GM12878 (cell line): Measurements from ENCODE around the gene CLCN2. TPM values are rescaled to one million over a fixed set of nuclear protein-coding genes. Genes with fewer than 3 reads are reported as not detected.

Experiments used
- CHD2 ChIP-seq: IDR thresholded peaks from 2 replicates; pipeline ENCODE4 v1.6.1; 2011; ENCODE audit warnings: low read depth, low read length, improper control_type of control experiment, borderline replicate concordance
- MXI1 ChIP-seq: fragments of 150-350 bp; IDR thresholded peaks from 2 replicates; pipeline ENCODE4 v1.6.1; 2011; ENCODE audit warnings: low read depth, mild to moderate bottlenecking, inconsistent platforms, low read length, improper control_type of control experiment
- NKRF ChIP-seq: fragments of 450-650 bp; conservative IDR thresholded peaks from 2 replicates; pipeline ENCODE4 v1.6.1; 2017; ENCODE audit warnings: mild to moderate bottlenecking, moderate library complexity
- NRF1 ChIP-seq: conservative IDR thresholded peaks from 2 replicates; pipeline ENCODE4 v1.6.1; 2011; ENCODE audit warnings: mild to moderate bottlenecking, low read depth, low read length, improper control_type of control experiment
- SIN3A ChIP-seq: IDR thresholded peaks from 2 replicates; pipeline ENCODE4 v1.6.1; 2012; ENCODE audit warnings: low read depth, low read length, improper control_type of control experiment
- TBL1XR1 ChIP-seq: IDR thresholded peaks from 2 replicates; pipeline ENCODE4 v1.6.1; 2012; ENCODE audit warnings: low read depth, low read length, improper control_type of control experiment
- ZBTB33 ChIP-seq: fragments of 450-650 bp; IDR thresholded peaks from 2 replicates; pipeline ENCODE4 v1.6.1; 2017; ENCODE audit warnings: mild to moderate bottlenecking
- ZSCAN29 ChIP-seq: fragments of 450-650 bp; IDR thresholded peaks from 2 replicates; pipeline ENCODE4 v1.6.1; 2017; ENCODE audit warnings: mild to moderate bottlenecking, moderate library complexity
- ZZZ3 ChIP-seq: IDR thresholded peaks from 2 replicates; pipeline ENCODE4 v1.6.1; 2011; ENCODE audit warnings: low read depth; ENCODE audit not compliant: control insufficient read depth, insufficient read length
- polyA plus RNA-seq, 11 experiments: library from polyadenylated mRNA; depleted of rRNA in 4 of 11; unstranded in 6 of 11; stranded (reverse) in 5 of 11; fragments of >200 nt; fragmentation: Nextera tagmentation in 4 of 11; fragmentation: Illumina TruSeq in 1 of 11; extraction: Ambion mirVana in 4 of 11; extraction: Trizol in 1 of 11; gene quantifications; 1 replicate in 1 of 11; 2 replicates in 10 of 11; pipeline versions ENCODE4 v1.2.1 to v1.2.3, GENCODE V29; 2011 to 2016; ENCODE audit warnings: inconsistent platforms in 2 of 11, missing spikeins in 2 of 11, low read depth in 1 of 11
- total RNA-seq, 4 experiments: library from RNA; depleted of rRNA in 3 of 4; stranded (reverse); fragments of >200 nt in 3 of 4; fragmentation: Illumina TruSeq in 1 of 4; extraction: Trizol in 1 of 4; gene quantifications; 2 replicates each; pipeline versions ENCODE4 v1.2.1 to v1.2.3, GENCODE V29; 2013 to 2021
- TF ChIP-seq, protein P1 (sequence below): fragments of 450-650 bp; IDR thresholded peaks from 2 replicates; pipeline ENCODE4 v1.6.1; 2018; ENCODE audit warnings: mild to moderate bottlenecking, low read depth, moderate library complexity; ENCODE audit not compliant: partially characterized antibody
- TF ChIP-seq, protein P2 (sequence below): fragments of 450-650 bp; IDR thresholded peaks from 2 replicates; pipeline ENCODE4 v1.6.1; 2017; ENCODE audit warnings: mild to moderate bottlenecking, moderate library complexity
- TF ChIP-seq, protein P3 (sequence below): fragments of 450-650 bp; formaldehyde crosslinking; IDR thresholded peaks from 2 replicates; pipeline ENCODE4 v1.4.0; 2022; ENCODE audit warnings: mild to moderate bottlenecking, moderate library complexity

CLCN2 gene
- total and polyA plus RNA-seq, 10 of the 15 experiments (the other 5 are each of a cell fraction or from before 2014, with no cell fraction given), result 0.13 to 2.6 (median 0.85) TPM; not detected in 1

- TF ChIP-seq, protein P1, sequence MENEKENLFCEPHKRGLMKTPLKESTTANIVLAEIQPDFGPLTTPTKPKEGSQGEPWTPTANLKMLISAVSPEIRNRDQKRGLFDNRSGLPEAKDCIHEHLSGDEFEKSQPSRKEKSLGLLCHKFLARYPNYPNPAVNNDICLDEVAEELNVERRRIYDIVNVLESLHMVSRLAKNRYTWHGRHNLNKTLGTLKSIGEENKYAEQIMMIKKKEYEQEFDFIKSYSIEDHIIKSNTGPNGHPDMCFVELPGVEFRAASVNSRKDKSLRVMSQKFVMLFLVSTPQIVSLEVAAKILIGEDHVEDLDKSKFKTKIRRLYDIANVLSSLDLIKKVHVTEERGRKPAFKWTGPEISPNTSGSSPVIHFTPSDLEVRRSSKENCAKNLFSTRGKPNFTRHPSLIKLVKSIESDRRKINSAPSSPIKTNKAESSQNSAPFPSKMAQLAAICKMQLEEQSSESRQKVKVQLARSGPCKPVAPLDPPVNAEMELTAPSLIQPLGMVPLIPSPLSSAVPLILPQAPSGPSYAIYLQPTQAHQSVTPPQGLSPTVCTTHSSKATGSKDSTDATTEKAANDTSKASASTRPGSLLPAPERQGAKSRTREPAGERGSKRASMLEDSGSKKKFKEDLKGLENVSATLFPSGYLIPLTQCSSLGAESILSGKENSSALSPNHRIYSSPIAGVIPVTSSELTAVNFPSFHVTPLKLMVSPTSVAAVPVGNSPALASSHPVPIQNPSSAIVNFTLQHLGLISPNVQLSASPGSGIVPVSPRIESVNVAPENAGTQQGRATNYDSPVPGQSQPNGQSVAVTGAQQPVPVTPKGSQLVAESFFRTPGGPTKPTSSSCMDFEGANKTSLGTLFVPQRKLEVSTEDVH, result no peak
- peak; percentile 60; the same call in 1 of the 2 replicates for TF ChIP-seq NKRF
- TF ChIP-seq SIN3A, result no peak
- TF ChIP-seq ZBTB33, result no peak
- peak; percentile 11; the same call in 1 of the 2 replicates for TF ChIP-seq MXI1
- TF ChIP-seq ZZZ3, result no peak
- TF ChIP-seq, protein P2, sequence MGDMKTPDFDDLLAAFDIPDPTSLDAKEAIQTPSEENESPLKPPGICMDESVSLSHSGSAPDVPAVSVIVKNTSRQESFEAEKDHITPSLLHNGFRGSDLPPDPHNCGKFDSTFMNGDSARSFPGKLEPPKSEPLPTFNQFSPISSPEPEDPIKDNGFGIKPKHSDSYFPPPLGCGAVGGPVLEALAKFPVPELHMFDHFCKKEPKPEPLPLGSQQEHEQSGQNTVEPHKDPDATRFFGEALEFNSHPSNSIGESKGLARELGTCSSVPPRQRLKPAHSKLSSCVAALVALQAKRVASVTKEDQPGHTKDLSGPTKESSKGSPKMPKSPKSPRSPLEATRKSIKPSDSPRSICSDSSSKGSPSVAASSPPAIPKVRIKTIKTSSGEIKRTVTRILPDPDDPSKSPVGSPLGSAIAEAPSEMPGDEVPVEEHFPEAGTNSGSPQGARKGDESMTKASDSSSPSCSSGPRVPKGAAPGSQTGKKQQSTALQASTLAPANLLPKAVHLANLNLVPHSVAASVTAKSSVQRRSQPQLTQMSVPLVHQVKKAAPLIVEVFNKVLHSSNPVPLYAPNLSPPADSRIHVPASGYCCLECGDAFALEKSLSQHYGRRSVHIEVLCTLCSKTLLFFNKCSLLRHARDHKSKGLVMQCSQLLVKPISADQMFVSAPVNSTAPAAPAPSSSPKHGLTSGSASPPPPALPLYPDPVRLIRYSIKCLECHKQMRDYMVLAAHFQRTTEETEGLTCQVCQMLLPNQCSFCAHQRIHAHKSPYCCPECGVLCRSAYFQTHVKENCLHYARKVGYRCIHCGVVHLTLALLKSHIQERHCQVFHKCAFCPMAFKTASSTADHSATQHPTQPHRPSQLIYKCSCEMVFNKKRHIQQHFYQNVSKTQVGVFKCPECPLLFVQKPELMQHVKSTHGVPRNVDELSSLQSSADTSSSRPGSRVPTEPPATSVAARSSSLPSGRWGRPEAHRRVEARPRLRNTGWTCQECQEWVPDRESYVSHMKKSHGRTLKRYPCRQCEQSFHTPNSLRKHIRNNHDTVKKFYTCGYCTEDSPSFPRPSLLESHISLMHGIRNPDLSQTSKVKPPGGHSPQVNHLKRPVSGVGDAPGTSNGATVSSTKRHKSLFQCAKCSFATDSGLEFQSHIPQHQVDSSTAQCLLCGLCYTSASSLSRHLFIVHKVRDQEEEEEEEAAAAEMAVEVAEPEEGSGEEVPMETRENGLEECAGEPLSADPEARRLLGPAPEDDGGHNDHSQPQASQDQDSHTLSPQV, result no peak
- 0 out of 2 replicates have a peak, but pooled peaks have one; percentile 34 for TF ChIP-seq ZSCAN29
- no peak for TF ChIP-seq TBL1XR1
- 0 out of 2 replicates have a peak, but pooled peaks have one; percentile 10 for TF ChIP-seq NRF1
- no peak for TF ChIP-seq CHD2
- TF ChIP-seq, protein P3, sequence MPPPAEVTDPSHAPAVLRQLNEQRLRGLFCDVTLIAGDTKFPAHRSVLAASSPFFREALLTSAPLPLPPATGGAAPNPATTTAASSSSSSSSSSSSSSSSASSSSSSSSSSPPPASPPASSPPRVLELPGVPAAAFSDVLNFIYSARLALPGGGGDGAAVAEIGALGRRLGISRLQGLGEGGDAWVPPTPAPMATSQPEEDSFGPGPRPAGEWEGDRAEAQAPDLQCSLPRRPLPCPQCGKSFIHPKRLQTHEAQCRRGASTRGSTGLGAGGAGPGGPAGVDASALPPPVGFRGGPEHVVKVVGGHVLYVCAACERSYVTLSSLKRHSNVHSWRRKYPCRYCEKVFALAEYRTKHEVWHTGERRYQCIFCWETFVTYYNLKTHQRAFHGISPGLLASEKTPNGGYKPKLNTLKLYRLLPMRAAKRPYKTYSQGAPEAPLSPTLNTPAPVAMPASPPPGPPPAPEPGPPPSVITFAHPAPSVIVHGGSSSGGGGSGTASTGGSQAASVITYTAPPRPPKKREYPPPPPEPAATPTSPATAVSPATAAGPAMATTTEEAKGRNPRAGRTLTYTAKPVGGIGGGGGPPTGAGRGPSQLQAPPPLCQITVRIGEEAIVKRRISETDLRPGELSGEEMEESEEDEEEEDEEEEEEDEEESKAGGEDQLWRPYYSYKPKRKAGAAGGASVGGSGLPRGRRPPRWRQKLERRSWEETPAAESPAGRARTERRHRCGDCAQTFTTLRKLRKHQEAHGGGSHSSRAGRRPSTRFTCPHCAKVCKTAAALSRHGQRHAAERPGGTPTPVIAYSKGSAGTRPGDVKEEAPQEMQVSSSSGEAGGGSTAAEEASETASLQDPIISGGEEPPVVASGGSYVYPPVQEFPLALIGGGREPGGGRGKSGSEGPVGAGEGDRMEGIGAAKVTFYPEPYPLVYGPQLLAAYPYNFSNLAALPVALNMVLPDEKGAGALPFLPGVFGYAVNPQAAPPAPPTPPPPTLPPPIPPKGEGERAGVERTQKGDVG (CRISPR knock-in tag), result no peak
Observed at GRCh38 chr3:184314700-184315542, 46.5 kb downstream of the CLCN2 start (continued).
